VCaP (cell line): Measurements from ENCODE around the gene FGG.
A peak's percentile ranks its signal among the peaks of the same experiment; 100 is the strongest.

Experiments
- H3K27ac ChIP-seq: fragments of 450-650 bp; 2 replicates; pipeline ENCODE4 v1.5.1; 2017
- CTCF ChIP-seq: fragments of 450-650 bp; conservative IDR thresholded peaks from 2 replicates; pipeline ENCODE4 v1.5.1; 2017; ENCODE audit warnings: mild to moderate bottlenecking, moderate library complexity

FGG gene

GRCh38 chr4:154631828-154632227, 19.4 kb upstream of the FGG start:
- TF ChIP-seq CTCF: no peak
- H3K27ac ChIP-seq: no peak overlapping the region

- no peak overlapping the region for H3K27ac ChIP-seq
- no peak for TF ChIP-seq CTCF
Observed at GRCh38 chr4:154630324-154630723, 17.9 kb upstream of the FGG start.

- no peak overlapping the region for H3K27ac ChIP-seq
- TF ChIP-seq CTCF: peak; percentile 72
Observed at GRCh38 chr4:154626793-154627484, 14.5 kb upstream of the FGG start.

GRCh38 chr4:154625971-154626370, 13.5 kb upstream of the FGG start:
- TF ChIP-seq CTCF: no peak
- H3K27ac ChIP-seq: no peak overlapping the region

- no peak for TF ChIP-seq CTCF
- H3K27ac ChIP-seq: no peak overlapping the region
Observed at GRCh38 chr4:154623995-154624394, 11.5 kb upstream of the FGG start.

GRCh38 chr4:154623436-154623835, 11.0 kb upstream of the FGG start:
- no peak overlapping the region for H3K27ac ChIP-seq
- TF ChIP-seq CTCF: no peak

GRCh38 chr4:154622598-154622997, 10.1 kb upstream of the FGG start:
- no peak overlapping the region for H3K27ac ChIP-seq
- peak; percentile 78 for TF ChIP-seq CTCF
